ENCODE data around the gene KCNAB1. TPM values are rescaled to one million over a fixed set of nuclear protein-coding genes. Genes with fewer than 3 reads are reported as not detected.

Gene KCNAB1
- total and polyA plus RNA-seq, 2 donors (not counting 3 experiments of a cell fraction or from before 2014, with no cell fraction given), result 0.21 TPM; not detected in 1

- Histone ChIP-seq H2AFZ (ENCODE audit: low read depth, low read length) (peak overlapping the region; percentile 71), H3K27me3 (ENCODE audit: control insufficient read depth in 2 of 2, insufficient read depth in 2 of 2, low read length in 2 of 2) (no peaks in the 10 kb centered on the region), H3K9me3 (replicated peaks; ENCODE audit: control insufficient read depth, insufficient read depth, low read length) (no peaks in the 10 kb centered on the region), H3K4me1 (ENCODE audit: control insufficient read depth, extremely low read depth, insufficient read depth, low read length) (peaks cover 48% of the 10 kb centered on the region), H3K36me3 (ENCODE audit: control insufficient read depth in 2 of 2, extremely low read depth in 1 of 2, insufficient read depth in 2 of 2, low read length in 2 of 2) (peaks cover 0 to 10% of the 10 kb centered on the region in 2 experiments), H3K4me2 (ENCODE audit: insufficient read depth, low read length) (peak overlapping the region; percentile 62), H3K4me3 (replicated peaks in 1 of 3; ENCODE audit: insufficient read depth in 1 of 3, low read depth in 1 of 3, low read length in 3 of 3) (peak overlapping the region; percentile 79 to 97 (median 94)), H3K79me2 (ENCODE audit: control insufficient read depth, insufficient read depth, low read length) (peaks cover 54% of the 10 kb centered on the region), H3K27ac (ENCODE audit: insufficient read depth, low read depth, low read length) (peak overlapping the region; percentile 87), H4K20me1 (replicated peaks; ENCODE audit: control insufficient read depth, extremely low read depth, insufficient read depth, low read length) (peaks cover 7% of the 10 kb centered on the region), H3K9ac (replicated peaks; ENCODE audit: extremely low read depth, insufficient read depth, low read length) (peak overlapping the region; percentile 97), H3K9me1 (replicated peaks; ENCODE audit: control insufficient read depth, extremely low read depth, insufficient read depth, low read length) (no peaks in the 10 kb centered on the region)
- TSS peak; percentile 29 for BruUV-seq (replicated peaks)
- DNase-seq (ENCODE audit: low read depth, low spot score) (no peak), FAIRE-seq (no peak)
- intact Hi-C loops (cut with micrococcal nuclease), result loop anchor here (2.0 to 5.0 kb wide), 2 partner anchors 262 to 978 kb away; no protein-coding TSS in a partner anchor
- TF ChIP-seq EZH2 (IDR thresholded peaks at IDR 0.05; ENCODE audit: borderline replicate concordance, low read depth, low read length, severe bottlenecking) (no peak), GATA2 (IDR thresholded peaks at IDR 0.05; ENCODE audit: insufficient read depth, insufficient read length, low read depth, low read length) (no peak), JUN (IDR thresholded peaks at IDR 0.05; ENCODE audit: borderline replicate concordance, insufficient read depth, insufficient read length, low read depth) (no peak), POLR2A (IDR thresholded peaks at IDR 0.05; ENCODE audit: low read depth, low read length) (no peak)
- dilution Hi-C loops (cut with MboI; ENCODE audit: extremely low pct_ligation_motif_present, low sequenced_read_pairs), result no loop called here
- CTCF ChIA-PET, result interaction anchor here (1.0 to 3.7 kb wide), 12 partner anchors 11 to 583 kb away, joined by 3 to 31 read pairs (median 8); partner anchors contain the start of gene TIPARP
- POLR2A ChIA-PET, result interaction anchor here (0.6 to 2.3 kb wide), 5 partner anchors 11 to 263 kb away, joined by 3 to 12 read pairs (median 7); no protein-coding TSS in a partner anchor
Observed at GRCh38 chr3:156554515-156554841, 434.1 kb downstream of the KCNAB1 start.

GRCh38 chr3:156554842-156555687, 434.7 kb downstream of the KCNAB1 start, which contains the start of gene SSR3:
Gene SSR3, minus strand, starts transcription at chr3:156555117. Its CDS starts 28 bp downstream, at chr3:156555089.
- Histone ChIP-seq H3K36me3 (ENCODE audit: control insufficient read depth in 2 of 2, extremely low read depth in 1 of 2, insufficient read depth in 2 of 2, low read length in 2 of 2) (peaks cover 0 to 9% of the 10 kb centered on the region in 2 experiments), H3K79me2 (ENCODE audit: control insufficient read depth, insufficient read depth, low read length) (peaks cover 49% of the 10 kb centered on the region), H4K20me1 (replicated peaks; ENCODE audit: control insufficient read depth, extremely low read depth, insufficient read depth, low read length) (peaks cover 4% of the 10 kb centered on the region), H3K4me3 (replicated peaks in 1 of 3; ENCODE audit: insufficient read depth in 1 of 3, low read depth in 1 of 3, low read length in 3 of 3) (peak within 1 kb of the TSS; percentile 79 to 97 (median 94)), H3K27me3 (ENCODE audit: control insufficient read depth in 2 of 2, insufficient read depth in 2 of 2, low read length in 2 of 2) (no peaks in the 10 kb centered on the region), H3K9me3 (replicated peaks; ENCODE audit: control insufficient read depth, insufficient read depth, low read length) (no peaks in the 10 kb centered on the region), H2AFZ (ENCODE audit: low read depth, low read length) (peak within 1 kb of the TSS; percentile 93), H3K9ac (replicated peaks; ENCODE audit: extremely low read depth, insufficient read depth, low read length) (peak within 1 kb of the TSS; percentile 97), H3K9me1 (replicated peaks; ENCODE audit: control insufficient read depth, extremely low read depth, insufficient read depth, low read length) (no peaks in the 10 kb centered on the region), H3K4me1 (ENCODE audit: control insufficient read depth, extremely low read depth, insufficient read depth, low read length) (peaks cover 42% of the 10 kb centered on the region), H3K4me2 (ENCODE audit: insufficient read depth, low read length) (peak within 1 kb of the TSS; percentile 90), H3K27ac (ENCODE audit: insufficient read depth, low read depth, low read length) (peak within 1 kb of the TSS; percentile 87)
- ChIA-PET POLR2A (interaction anchor here (0.6 to 2.3 kb wide), 7 partner anchors 12 to 531 kb away, joined by 3 to 12 read pairs (median 4); no protein-coding TSS in a partner anchor), CTCF (interaction anchor here (0.5 to 3.7 kb wide), 16 partner anchors 9 to 582 kb away, joined by 3 to 31 read pairs (median 6); partner anchors contain the start of gene TIPARP)
- peak; percentile 92 for FAIRE-seq
- TF ChIP-seq, protein P1, sequence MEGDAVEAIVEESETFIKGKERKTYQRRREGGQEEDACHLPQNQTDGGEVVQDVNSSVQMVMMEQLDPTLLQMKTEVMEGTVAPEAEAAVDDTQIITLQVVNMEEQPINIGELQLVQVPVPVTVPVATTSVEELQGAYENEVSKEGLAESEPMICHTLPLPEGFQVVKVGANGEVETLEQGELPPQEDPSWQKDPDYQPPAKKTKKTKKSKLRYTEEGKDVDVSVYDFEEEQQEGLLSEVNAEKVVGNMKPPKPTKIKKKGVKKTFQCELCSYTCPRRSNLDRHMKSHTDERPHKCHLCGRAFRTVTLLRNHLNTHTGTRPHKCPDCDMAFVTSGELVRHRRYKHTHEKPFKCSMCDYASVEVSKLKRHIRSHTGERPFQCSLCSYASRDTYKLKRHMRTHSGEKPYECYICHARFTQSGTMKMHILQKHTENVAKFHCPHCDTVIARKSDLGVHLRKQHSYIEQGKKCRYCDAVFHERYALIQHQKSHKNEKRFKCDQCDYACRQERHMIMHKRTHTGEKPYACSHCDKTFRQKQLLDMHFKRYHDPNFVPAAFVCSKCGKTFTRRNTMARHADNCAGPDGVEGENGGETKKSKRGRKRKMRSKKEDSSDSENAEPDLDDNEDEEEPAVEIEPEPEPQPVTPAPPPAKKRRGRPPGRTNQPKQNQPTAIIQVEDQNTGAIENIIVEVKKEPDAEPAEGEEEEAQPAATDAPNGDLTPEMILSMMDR (IDR thresholded peaks at IDR 0.05; ENCODE audit: extremely low read depth in 1 of 2, insufficient read depth in 1 of 2, low read depth in 1 of 2, low read length in 2 of 2), result no peak
- TF ChIP-seq FOS (IDR thresholded peaks at IDR 0.05; ENCODE audit: borderline replicate concordance, insufficient read depth, low read length), result peak; percentile 12
- peak; percentile 93 for TF ChIP-seq POLR2A (IDR thresholded peaks at IDR 0.05; ENCODE audit: low read depth, low read length)
- TF ChIP-seq, protein P2, sequence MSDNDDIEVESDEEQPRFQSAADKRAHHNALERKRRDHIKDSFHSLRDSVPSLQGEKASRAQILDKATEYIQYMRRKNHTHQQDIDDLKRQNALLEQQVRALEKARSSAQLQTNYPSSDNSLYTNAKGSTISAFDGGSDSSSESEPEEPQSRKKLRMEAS (IDR thresholded peaks at IDR 0.05; ENCODE audit: insufficient read depth, insufficient read length), result peak; percentile 93
- TF ChIP-seq POLR2AphosphoS5 (IDR thresholded peaks at IDR 0.05; ENCODE audit: insufficient read depth, low read depth, low read length), result peak; percentile 88
- TF ChIP-seq MYC (IDR thresholded peaks at IDR 0.05; ENCODE audit: low read depth, low read length), result no peak
- no peak for TF ChIP-seq GATA2 (IDR thresholded peaks at IDR 0.05; ENCODE audit: insufficient read depth, insufficient read length, low read depth, low read length)
- no peak for TF ChIP-seq EZH2 (IDR thresholded peaks at IDR 0.05; ENCODE audit: borderline replicate concordance, low read depth, low read length, severe bottlenecking)
- TF ChIP-seq JUN (IDR thresholded peaks at IDR 0.05; ENCODE audit: borderline replicate concordance, insufficient read depth, insufficient read length, low read depth), result peak; percentile 4
- DNase-seq (ENCODE audit: low read depth, low spot score), result peak; percentile 99
- intact Hi-C loops (cut with micrococcal nuclease) (loop anchor here (1.0 to 5.0 kb wide), 6 partner anchors 62 to 977 kb away; partner anchors contain the start of gene TIPARP), dilution Hi-C loops (cut with MboI; ENCODE audit: extremely low pct_ligation_motif_present, low sequenced_read_pairs) (no loop called here)
- BruUV-seq (replicated peaks), result no TSS peak

Data from endothelial cell of umbilical vein (primary cell).